Activated naive CD8-positive, alpha-beta T cell treated with anti-CD3 and anti-CD28 coated beads, Interleukin-2, amount 50 U/mL, for 16 hours (primary cell): ENCODE measurements around the gene ANKFN1.
"Not testable (repeated sequence)": the region's sequence is repeated elsewhere in the genome, so short reads cannot be mapped to it uniquely, and the experiment has no call there.

Source experiments
- DNase-seq: peaks from one replicate; pipeline ENCODE4 v3.0.0-alpha.2; 2020; ENCODE audit warnings: low read depth, low spot score

Gene ANKFN1

GRCh38 chr17:56347639-56348038 is 194.4 kb downstream of the ANKFN1 start:
- no peak for DNase-seq

GRCh38 chr17:56350592-56350991 is 197.3 kb downstream of the ANKFN1 start:
- no peak for DNase-seq

GRCh38 chr17:56351675-56352074 is 198.4 kb downstream of the ANKFN1 start:
- DNase-seq, result no peak

- no peak for DNase-seq
Observed at GRCh38 chr17:56358651-56359050, 205.4 kb downstream of the ANKFN1 start.

GRCh38 chr17:56359518-56359917 is 206.2 kb downstream of the ANKFN1 start:
- no peak for DNase-seq

GRCh38 chr17:56367366-56367765 is 214.1 kb downstream of the ANKFN1 start:
- no peak for DNase-seq

- DNase-seq, result no peak
Observed at GRCh38 chr17:56373981-56374833, 220.9 kb downstream of the ANKFN1 start.

GRCh38 chr17:56389356-56389755 is 236.1 kb downstream of the ANKFN1 start:
- DNase-seq, result no peak

GRCh38 chr17:56392321-56392720 is 239.0 kb downstream of the ANKFN1 start:
- no peak for DNase-seq

GRCh38 chr17:56393156-56393555 is 239.9 kb downstream of the ANKFN1 start:
- no peak for DNase-seq

- DNase-seq, result no peak
Observed at GRCh38 chr17:56395787-56396186, 242.5 kb downstream of the ANKFN1 start.

GRCh38 chr17:56407086-56407485 is 253.8 kb downstream of the ANKFN1 start:
- DNase-seq, result no peak

- DNase-seq, result not testable (repeated sequence)
Observed at GRCh38 chr17:56412356-56412755, 259.1 kb downstream of the ANKFN1 start.

- DNase-seq, result no peak
Observed at GRCh38 chr17:56416682-56417351, 263.5 kb downstream of the ANKFN1 start.

GRCh38 chr17:56424005-56424404 is 270.7 kb downstream of the ANKFN1 start:
- DNase-seq, result no peak

GRCh38 chr17:56424543-56425044 is 271.3 kb downstream of the ANKFN1 start:
- DNase-seq, result no peak

GRCh38 chr17:56425483-56425882 is 272.2 kb downstream of the ANKFN1 start:
- no peak for DNase-seq

GRCh38 chr17:56426901-56427300 is 273.6 kb downstream of the ANKFN1 start:
- no peak for DNase-seq

GRCh38 chr17:56431736-56432135 is 278.5 kb downstream of the ANKFN1 start:
- no peak for DNase-seq

- DNase-seq, result no peak
Observed at GRCh38 chr17:56432443-56432842, 279.2 kb downstream of the ANKFN1 start.

GRCh38 chr17:56434610-56435009 is 281.3 kb downstream of the ANKFN1 start:
- no peak for DNase-seq

- DNase-seq, result no peak
Observed at GRCh38 chr17:56436142-56436541, 282.9 kb downstream of the ANKFN1 start.

GRCh38 chr17:56440419-56440818 is 287.1 kb downstream of the ANKFN1 start:
- no peak for DNase-seq
